Parathyroid adenoma (tissue), 2 donors: Measurements from ENCODE around the gene FOXO1.

Experiments used
- H2AFZ ChIP-seq: fragments of 300-600 bp; sonication (generic); one replicate; pipeline ENCODE4 v1.7.0; 2017; ENCODE audit warnings: antibody characterized with exemption, mild to moderate bottlenecking
- H3K27ac ChIP-seq: fragments of 300-600 bp; sonication (generic); one replicate; pipeline ENCODE4 v1.7.0; 2017
- H3K27me3 ChIP-seq: fragments of 300-600 bp; sonication (generic); one replicate; pipeline ENCODE4 v1.7.0; 2017; ENCODE audit warnings: low read length; ENCODE audit not compliant: control insufficient read depth, insufficient read depth
- H3K36me3 ChIP-seq: fragments of 300-600 bp; sonication (generic); one replicate; pipeline ENCODE4 v1.7.0; 2017; ENCODE audit warnings: low read length; ENCODE audit not compliant: control insufficient read depth, insufficient read depth
- H3K4me1 ChIP-seq: fragments of 300-600 bp; sonication (generic); one replicate; pipeline ENCODE4 v1.7.0; 2017; ENCODE audit warnings: control low read depth
- H3K4me2 ChIP-seq: fragments of 300-600 bp; sonication (generic); one replicate; pipeline ENCODE4 v1.7.0; 2017; ENCODE audit warnings: low read length
- H3K4me3 ChIP-seq: fragments of 300-600 bp; sonication (generic); one replicate; pipeline ENCODE4 v1.7.0; 2017; ENCODE audit warnings: low read depth, low read length
- H3K79me2 ChIP-seq: fragments of 300-600 bp; sonication (generic); one replicate; pipeline ENCODE4 v1.7.0; 2017; ENCODE audit warnings: control low read depth
- H3K9ac ChIP-seq: fragments of 300-600 bp; sonication (generic); one replicate; pipeline ENCODE4 v1.7.0; 2017; ENCODE audit warnings: mild to moderate bottlenecking
- H3K9me3 ChIP-seq: fragments of 300-600 bp; sonication (generic); one replicate; pipeline ENCODE4 v1.7.0; 2017; ENCODE audit warnings: low read length; ENCODE audit not compliant: control insufficient read depth
- TF ChIP-seq, protein P1 (sequence below): fragments of 300-600 bp; sonication (generic); IDR thresholded peaks from one replicate; pipeline ENCODE4 v1.7.0; 2017; ENCODE audit warnings: antibody characterized with exemption, mild to moderate bottlenecking
- donor health status: primary hyperparathyroidism.

Gene FOXO1

DNA sequence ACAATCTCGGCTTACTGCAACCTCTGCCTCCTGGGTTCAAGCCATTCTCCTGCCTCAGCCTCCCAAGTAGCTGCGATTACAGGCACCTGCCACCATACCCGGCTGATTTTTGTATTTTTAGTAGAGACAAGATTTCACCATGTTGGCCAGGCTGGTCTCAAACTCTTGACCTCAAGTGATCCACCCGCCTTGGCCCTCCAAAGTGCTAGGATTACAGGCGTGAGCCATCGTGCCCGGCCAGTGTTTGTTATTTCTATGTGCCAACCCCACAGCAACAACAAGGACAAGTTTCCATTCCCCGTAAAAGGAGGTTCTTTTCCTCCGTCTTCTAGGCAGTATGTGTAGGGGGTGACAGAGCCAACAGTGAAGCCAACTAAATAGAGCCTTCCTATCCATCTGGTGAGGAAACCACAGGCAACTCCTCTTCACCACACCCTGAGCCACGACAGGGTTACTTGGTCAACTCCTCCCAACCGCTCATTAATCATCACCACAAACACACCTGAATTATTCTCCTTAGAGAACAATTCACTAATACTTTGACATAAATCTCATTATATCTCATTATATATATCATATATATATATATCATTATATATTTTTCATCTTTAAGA is 25.5 kb downstream of the FOXO1 start:
- Histone ChIP-seq H3K9ac (no peak overlapping the region), H3K9me3 (no peaks in the 10 kb centered on the region), H3K4me1 (no peaks in the 10 kb centered on the region), H3K36me3 (no peaks in the 10 kb centered on the region), H3K27me3 (no peaks in the 10 kb centered on the region), H2AFZ (no peak overlapping the region), H3K4me3 (no peak overlapping the region), H3K79me2 (no peaks in the 10 kb centered on the region), H3K27ac (no peak overlapping the region), H3K4me2 (no peak overlapping the region)
- TF ChIP-seq, protein P1, sequence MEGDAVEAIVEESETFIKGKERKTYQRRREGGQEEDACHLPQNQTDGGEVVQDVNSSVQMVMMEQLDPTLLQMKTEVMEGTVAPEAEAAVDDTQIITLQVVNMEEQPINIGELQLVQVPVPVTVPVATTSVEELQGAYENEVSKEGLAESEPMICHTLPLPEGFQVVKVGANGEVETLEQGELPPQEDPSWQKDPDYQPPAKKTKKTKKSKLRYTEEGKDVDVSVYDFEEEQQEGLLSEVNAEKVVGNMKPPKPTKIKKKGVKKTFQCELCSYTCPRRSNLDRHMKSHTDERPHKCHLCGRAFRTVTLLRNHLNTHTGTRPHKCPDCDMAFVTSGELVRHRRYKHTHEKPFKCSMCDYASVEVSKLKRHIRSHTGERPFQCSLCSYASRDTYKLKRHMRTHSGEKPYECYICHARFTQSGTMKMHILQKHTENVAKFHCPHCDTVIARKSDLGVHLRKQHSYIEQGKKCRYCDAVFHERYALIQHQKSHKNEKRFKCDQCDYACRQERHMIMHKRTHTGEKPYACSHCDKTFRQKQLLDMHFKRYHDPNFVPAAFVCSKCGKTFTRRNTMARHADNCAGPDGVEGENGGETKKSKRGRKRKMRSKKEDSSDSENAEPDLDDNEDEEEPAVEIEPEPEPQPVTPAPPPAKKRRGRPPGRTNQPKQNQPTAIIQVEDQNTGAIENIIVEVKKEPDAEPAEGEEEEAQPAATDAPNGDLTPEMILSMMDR: no peak

DNA sequence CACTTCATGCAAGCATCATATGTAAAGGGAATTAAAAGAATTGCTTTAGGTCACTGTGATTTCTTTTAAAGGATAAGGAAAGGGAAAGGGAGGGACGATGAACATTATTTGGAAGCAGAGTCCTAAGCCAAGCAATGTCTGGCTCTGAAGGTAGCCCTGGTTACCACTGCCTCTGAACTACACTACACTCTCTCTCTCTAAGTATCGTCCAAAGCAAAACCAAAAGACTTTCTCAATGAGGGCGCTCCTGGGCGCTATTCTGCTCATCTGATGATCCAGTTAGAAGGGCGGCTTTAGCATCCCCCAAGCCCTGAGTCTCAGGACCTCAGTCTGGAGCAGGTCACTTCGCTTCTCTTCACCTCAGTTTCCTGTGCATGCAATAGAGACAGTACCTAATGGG is 26.2 kb downstream of the FOXO1 start:
- no peaks in the 10 kb centered on the region for H3K9me3 ChIP-seq
- H3K4me2 ChIP-seq: no peak overlapping the region
- no peaks in the 10 kb centered on the region for H3K4me1 ChIP-seq
- no peaks in the 10 kb centered on the region for H3K36me3 ChIP-seq
- TF ChIP-seq, protein P1: no peak
- H3K9ac ChIP-seq: no peak overlapping the region
- H3K27ac ChIP-seq: no peak overlapping the region
- no peaks in the 10 kb centered on the region for H3K79me2 ChIP-seq
- no peaks in the 10 kb centered on the region for H3K27me3 ChIP-seq
- no peak overlapping the region for H2AFZ ChIP-seq
- H3K4me3 ChIP-seq: no peak overlapping the region

DNA sequence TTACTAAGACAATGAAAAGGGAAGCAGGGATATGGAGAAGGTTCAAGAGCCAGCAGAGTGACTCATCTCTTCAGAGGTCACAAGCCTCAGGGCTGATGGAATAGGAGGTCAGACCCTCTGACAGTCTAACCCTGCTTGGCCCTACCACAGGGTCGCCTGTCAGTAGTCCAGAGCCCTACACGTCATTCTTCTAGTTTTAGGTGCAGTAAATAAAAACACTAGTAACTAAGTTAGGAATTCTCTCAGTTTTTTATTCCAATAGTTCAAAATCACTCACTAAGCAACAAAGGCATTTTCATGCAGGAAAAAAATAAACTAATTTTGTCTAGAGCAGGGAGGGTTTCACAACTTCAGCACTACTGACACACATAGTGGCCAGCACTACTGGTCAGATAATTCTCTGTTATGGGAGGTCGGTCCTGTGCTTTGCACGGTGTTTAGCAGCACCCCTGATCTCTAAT is 27.2 kb downstream of the FOXO1 start:
- Histone ChIP-seq H3K27me3 (no peaks in the 10 kb centered on the region), H3K4me3 (no peak overlapping the region), H3K27ac (no peak overlapping the region)

DNA sequence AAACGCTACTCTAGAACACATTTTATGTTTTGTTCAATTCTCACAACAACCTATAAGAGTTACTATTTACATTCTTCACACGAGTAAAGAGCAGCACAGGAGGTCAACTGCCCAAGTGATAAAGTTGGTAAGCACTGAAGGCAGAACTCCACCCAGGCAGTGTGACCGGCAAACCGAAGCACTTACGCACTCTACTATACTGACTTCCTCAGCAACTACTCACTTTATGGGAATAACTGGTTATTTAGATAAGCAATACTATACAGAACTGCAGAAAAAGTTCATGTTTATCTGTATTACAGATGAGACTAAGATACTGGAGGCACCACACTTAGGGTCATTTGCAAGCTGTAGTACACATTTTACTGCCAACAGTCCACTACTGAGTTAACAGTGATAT is 28.8 kb downstream of the FOXO1 start:
- H3K4me2 ChIP-seq: no peak overlapping the region
- no peak overlapping the region for H3K9ac ChIP-seq
- H3K27ac ChIP-seq: no peak overlapping the region
- no peaks in the 10 kb centered on the region for H3K4me1 ChIP-seq
- TF ChIP-seq, protein P1: no peak
- no peaks in the 10 kb centered on the region for H3K79me2 ChIP-seq
- no peak overlapping the region for H3K4me3 ChIP-seq
- no peak overlapping the region for H2AFZ ChIP-seq
- no peaks in the 10 kb centered on the region for H3K27me3 ChIP-seq
- no peaks in the 10 kb centered on the region for H3K36me3 ChIP-seq
- no peaks in the 10 kb centered on the region for H3K9me3 ChIP-seq

More for the DNA sequence above, 27.2 kb downstream of the FOXO1 start:
- TF ChIP-seq, protein P1: no peak
- Histone ChIP-seq H3K4me2 (no peak overlapping the region), H3K9me3 (no peaks in the 10 kb centered on the region), H3K79me2 (no peaks in the 10 kb centered on the region), H3K4me1 (no peaks in the 10 kb centered on the region), H2AFZ (no peak overlapping the region), H3K36me3 (no peaks in the 10 kb centered on the region), H3K9ac (no peak overlapping the region)
